ENCODE measurements around the gene CNTNAP5. TPM values are rescaled to one million over a fixed set of nuclear protein-coding genes. Genes with fewer than 3 reads are reported as not detected.

The CNTNAP5 gene
- total and polyA plus RNA-seq, 9 of the 15 experiments (the other 6 are each of a cell fraction or from before 2014, with no cell fraction given), result not detected

- POLR2A ChIA-PET, result no interaction called here
- in situ Hi-C loops (cut with MboI) (no loop called here), intact Hi-C loops (cut with micrococcal nuclease) (no loop called here)
- no peak for ATAC-seq
- Histone ChIP-seq H3K27ac (ENCODE audit: extremely low read depth, low read depth, low read length) (no peak overlapping the region), H3K9me1 (ENCODE audit: control insufficient read depth, insufficient read depth, low read length) (no peaks in the 10 kb centered on the region), H3K9ac (ENCODE audit: insufficient read depth in 1 of 2, low read depth in 2 of 2, low read length in 2 of 2) (no peak overlapping the region), H4K20me1 (replicated peaks; ENCODE audit: control insufficient read depth, insufficient read depth, low read length) (no peaks in the 10 kb centered on the region), H3K4me3 (no peak overlapping the region), H3K9me3 (replicated peaks; ENCODE audit: control insufficient read depth, insufficient read depth, low read depth, low read length) (no peaks in the 10 kb centered on the region), H3K36me3 (ENCODE audit: control insufficient read depth, insufficient read depth, low read length) (no peaks in the 10 kb centered on the region), H3K27me3 (ENCODE audit: control insufficient read depth in 2 of 2, insufficient read depth in 2 of 2, low read length in 2 of 2) (no peaks in the 10 kb centered on the region), H3K4me2 (ENCODE audit: insufficient read depth, low read length) (no peak overlapping the region), H3K79me2 (ENCODE audit: control insufficient read depth, insufficient read depth, low read length) (no peaks in the 10 kb centered on the region), H3K4me1 (replicated peaks in 1 of 2; ENCODE audit: control insufficient read depth in 2 of 2, insufficient read depth in 2 of 2, low read length in 2 of 2) (no peaks in the 10 kb centered on the region), H2AFZ (ENCODE audit: low read depth, low read length) (no peak overlapping the region)
- no peak for FAIRE-seq
- CTCF ChIA-PET (ENCODE audit: low intra/inter-chr PET ratio), result no interaction called here
- TF ChIP-seq NFATC3 (IDR thresholded peaks at IDR 0.05) (no peak), ZNF780A (CRISPR knock-in tag; IDR thresholded peaks at IDR 0.05) (no peak), TGIF2 (CRISPR knock-in tag; IDR thresholded peaks at IDR 0.05) (no peak), ZNF644 (tag; IDR thresholded peaks at IDR 0.05; ENCODE audit: low read depth) (no peak), PATZ1 (CRISPR knock-in tag; IDR thresholded peaks at IDR 0.05; ENCODE audit: borderline replicate concordance) (no peak), RFX1 (IDR thresholded peaks at IDR 0.05) (no peak), CHD1 (IDR thresholded peaks at IDR 0.05; ENCODE audit: low read length) (no peak), BMI1 (IDR thresholded peaks at IDR 0.05; ENCODE audit: low read length) (no peak), PTBP1 (IDR thresholded peaks at IDR 0.05; ENCODE audit: low read depth, low read length) (no peak), CBFB (CRISPR knock-in tag; IDR thresholded peaks at IDR 0.05) (no peak), HBP1 (CRISPR knock-in tag; IDR thresholded peaks at IDR 0.05) (no peak)
- 6% methylated on average over 1 of the region's 2 CpGs for WGBS (ENCODE audit: insufficient coverage, low coverage, missing lambda C conversion rate)
- DNase-seq (ENCODE audit: extremely low read depth in 1 of 4, low spot score in 3 of 4), result no peak
- no TSS peak for BruUV-seq (replicated peaks)
These were observed 807.4 kb downstream of the CNTNAP5 start for GRCh38 chr2:124832521-124832920.

All from K562 (cell line).